Vagina (tissue), 2 donors: Measurements from ENCODE around the gene LSM11.

Experiments
- POLR2A ChIP-seq, 2 donors: fragments of 450-650 bp; IDR thresholded peaks; one replicate each; pipeline ENCODE4 v1.6.1; 2017; ENCODE audit warnings: antibody characterized with exemption in 2 of 2, mild to moderate bottlenecking in 2 of 2, moderate library complexity in 2 of 2
- POLR2AphosphoS5 ChIP-seq, 2 donors: sonication (generic); formaldehyde crosslinking; IDR thresholded peaks; one replicate each; pipeline ENCODE4 v1.9.0; 2017; ENCODE audit warnings: antibody characterized with exemption in 2 of 2, mild to moderate bottlenecking in 2 of 2, low read depth in 1 of 2; ENCODE audit not compliant: insufficient read depth in 1 of 2

- no peak for TF ChIP-seq POLR2A (IDR thresholded peaks at IDR 0.05)
- TF ChIP-seq POLR2AphosphoS5 (IDR thresholded peaks at IDR 0.05; ENCODE audit: insufficient read depth in 1 of 2, low read depth in 1 of 2) = no peak
These were observed 10.8 kb upstream of the LSM11 start for GRCh38 chr5:157732596-157733262.
